SK-N-SH treated with all-trans-retinoic acid at 6 μM for 48 hours (cell line): ENCODE measurements around the gene DTNA.

Source experiments
- ARNTL ChIP-seq: fragments of 450-650 bp; formaldehyde crosslinking; IDR thresholded peaks from 2 replicates; pipeline ENCODE4 v1.5.0; 2020; ENCODE audit warnings: low read depth, mild to moderate bottlenecking, moderate library complexity, borderline replicate concordance
- CSDC2 ChIP-seq: fragments of 250-450 bp; sonication (Bioruptor Pico); IDR thresholded peaks from 2 replicates; pipeline ENCODE4 v1.5.0; 2020; ENCODE audit warnings: mild to moderate bottlenecking, moderate library complexity
- ESRRG ChIP-seq: fragments of 250-450 bp; sonication (Bioruptor Pico); IDR thresholded peaks from 2 replicates; pipeline ENCODE4 v1.6.1; 2021; ENCODE audit warnings: mild to moderate bottlenecking
- TCF4 ChIP-seq: fragments of 250-450 bp; sonication (Bioruptor Pico); IDR thresholded peaks from 2 replicates; pipeline ENCODE4 v1.8.0; 2021; ENCODE audit warnings: mild to moderate bottlenecking, moderate library complexity, borderline replicate concordance
- ZC3H10 ChIP-seq: fragments of 250-450 bp; sonication (Bioruptor Pico); IDR thresholded peaks from 2 replicates; pipeline ENCODE4 v1.5.1; 2021; ENCODE audit warnings: mild to moderate bottlenecking, moderate library complexity
- ZFP30 ChIP-seq: fragments of 450-650 bp; formaldehyde crosslinking; IDR thresholded peaks from 2 replicates; pipeline ENCODE4 v1.5.0; 2022; ENCODE audit warnings: mild to moderate bottlenecking, moderate library complexity
- ZNF70 ChIP-seq: fragments of 450-650 bp; formaldehyde crosslinking; IDR thresholded peaks from 2 replicates; pipeline ENCODE4 v1.5.0; 2020; ENCODE audit warnings: mild to moderate bottlenecking, moderate library complexity
- ZNF8 ChIP-seq: fragments of 450-650 bp; formaldehyde crosslinking; IDR thresholded peaks from 2 replicates; pipeline ENCODE4 v1.5.0; 2020; ENCODE audit warnings: mild to moderate bottlenecking, moderate library complexity
- TF ChIP-seq, protein P1 (sequence below): fragments of 250-450 bp; sonication (Bioruptor Pico); IDR thresholded peaks from 2 replicates; pipeline ENCODE4 v1.8.0; 2021; ENCODE audit warnings: low read depth, mild to moderate bottlenecking, moderate library complexity, borderline replicate concordance
- TF ChIP-seq, protein P2 (sequence below): fragments of 250-450 bp; sonication (Bioruptor Pico); IDR thresholded peaks from 2 replicates; pipeline ENCODE4 v1.5.1; 2020; ENCODE audit warnings: low read depth, mild to moderate bottlenecking, moderate library complexity

DNA sequence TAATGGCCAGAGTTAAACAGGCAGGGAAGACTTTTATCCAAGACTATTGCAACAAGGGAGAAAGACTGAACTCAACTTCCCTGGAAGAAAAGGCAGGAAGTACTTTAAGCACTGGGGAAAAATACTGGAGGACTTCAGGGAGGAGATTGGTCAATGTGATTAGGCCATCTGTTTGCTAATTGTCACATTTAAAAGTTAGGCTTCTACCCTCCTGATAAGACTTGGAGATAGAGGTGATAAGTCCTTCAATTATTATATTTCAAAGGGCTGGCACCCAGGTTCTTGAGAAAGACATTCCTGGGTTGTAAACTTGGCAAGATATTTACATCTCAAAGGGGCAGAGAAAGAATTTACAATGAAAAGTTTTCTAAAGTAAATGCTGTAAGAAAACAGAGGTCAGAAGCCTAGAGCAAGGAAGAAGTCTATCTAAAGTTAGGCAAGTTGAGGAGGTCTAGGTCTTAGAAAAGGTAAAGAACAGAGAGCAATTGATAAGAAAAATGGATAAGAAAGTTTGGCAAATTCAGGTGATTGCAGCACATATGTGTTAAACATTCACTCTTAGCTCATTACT, 48.4 kb downstream of the DTNA start:
- no peak for TF ChIP-seq CSDC2 (CRISPR knock-in tag)
- TF ChIP-seq ZNF70 (CRISPR knock-in tag): no peak
- TF ChIP-seq ZFP30 (CRISPR knock-in tag): no peak
- TF ChIP-seq, protein P1, sequence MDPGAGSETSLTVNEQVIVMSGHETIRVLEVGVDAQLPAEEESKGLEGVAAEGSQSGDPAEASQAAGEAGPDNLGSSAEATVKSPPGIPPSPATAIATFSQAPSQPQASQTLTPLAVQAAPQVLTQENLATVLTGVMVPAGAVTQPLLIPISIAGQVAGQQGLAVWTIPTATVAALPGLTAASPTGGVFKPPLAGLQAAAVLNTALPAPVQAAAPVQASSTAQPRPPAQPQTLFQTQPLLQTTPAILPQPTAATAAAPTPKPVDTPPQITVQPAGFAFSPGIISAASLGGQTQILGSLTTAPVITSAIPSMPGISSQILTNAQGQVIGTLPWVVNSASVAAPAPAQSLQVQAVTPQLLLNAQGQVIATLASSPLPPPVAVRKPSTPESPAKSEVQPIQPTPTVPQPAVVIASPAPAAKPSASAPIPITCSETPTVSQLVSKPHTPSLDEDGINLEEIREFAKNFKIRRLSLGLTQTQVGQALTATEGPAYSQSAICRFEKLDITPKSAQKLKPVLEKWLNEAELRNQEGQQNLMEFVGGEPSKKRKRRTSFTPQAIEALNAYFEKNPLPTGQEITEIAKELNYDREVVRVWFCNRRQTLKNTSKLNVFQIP: no peak
- no peak for TF ChIP-seq TCF4
- no peak for TF ChIP-seq ZNF8 (CRISPR knock-in tag)
- TF ChIP-seq ZC3H10: no peak
- TF ChIP-seq, protein P2, sequence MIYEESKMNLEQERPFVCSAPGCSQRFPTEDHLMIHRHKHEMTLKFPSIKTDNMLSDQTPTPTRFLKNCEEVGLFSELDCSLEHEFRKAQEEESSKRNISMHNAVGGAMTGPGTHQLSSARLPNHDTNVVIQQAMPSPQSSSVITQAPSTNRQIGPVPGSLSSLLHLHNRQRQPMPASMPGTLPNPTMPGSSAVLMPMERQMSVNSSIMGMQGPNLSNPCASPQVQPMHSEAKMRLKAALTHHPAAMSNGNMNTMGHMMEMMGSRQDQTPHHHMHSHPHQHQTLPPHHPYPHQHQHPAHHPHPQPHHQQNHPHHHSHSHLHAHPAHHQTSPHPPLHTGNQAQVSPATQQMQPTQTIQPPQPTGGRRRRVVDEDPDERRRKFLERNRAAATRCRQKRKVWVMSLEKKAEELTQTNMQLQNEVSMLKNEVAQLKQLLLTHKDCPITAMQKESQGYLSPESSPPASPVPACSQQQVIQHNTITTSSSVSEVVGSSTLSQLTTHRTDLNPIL (CRISPR knock-in tag): no peak
- TF ChIP-seq ARNTL (CRISPR knock-in tag): no peak
- TF ChIP-seq ESRRG (CRISPR knock-in tag): no peak
